ENCODE data around the gene PRDX3.
"Not testable (repeated sequence)": the region's sequence is repeated elsewhere in the genome, so short reads cannot be mapped to it uniquely, and the experiment has no call there.

PRDX3 gene

GRCh38 chr10:119207366-119207666, 28.7 kb upstream of the PRDX3 start, which contains the start of gene GRK5:
GRK5 (plus strand) TSS chr10:119207571; CDS start chr10:119207918, 347 bp downstream.
- DNase-seq: peak; percentile 88 to 99 (median 92)
- intact Hi-C loops (cut with DNase I): loop anchor here (2.0 to 5.0 kb wide), 2 partner anchors 40 to 237 kb away; partner anchors contain the start of gene SFXN4

- DNase-seq: peak; percentile 38 to 94 (median 48)
- intact Hi-C loops (cut with DNase I): loop anchor here (2.0 to 5.0 kb wide), 2 partner anchors 39 to 238 kb away; partner anchors contain the start of gene SFXN4
These were observed 28.2 kb upstream of the PRDX3 start for GRCh38 chr10:119206603-119207365.

DNA sequence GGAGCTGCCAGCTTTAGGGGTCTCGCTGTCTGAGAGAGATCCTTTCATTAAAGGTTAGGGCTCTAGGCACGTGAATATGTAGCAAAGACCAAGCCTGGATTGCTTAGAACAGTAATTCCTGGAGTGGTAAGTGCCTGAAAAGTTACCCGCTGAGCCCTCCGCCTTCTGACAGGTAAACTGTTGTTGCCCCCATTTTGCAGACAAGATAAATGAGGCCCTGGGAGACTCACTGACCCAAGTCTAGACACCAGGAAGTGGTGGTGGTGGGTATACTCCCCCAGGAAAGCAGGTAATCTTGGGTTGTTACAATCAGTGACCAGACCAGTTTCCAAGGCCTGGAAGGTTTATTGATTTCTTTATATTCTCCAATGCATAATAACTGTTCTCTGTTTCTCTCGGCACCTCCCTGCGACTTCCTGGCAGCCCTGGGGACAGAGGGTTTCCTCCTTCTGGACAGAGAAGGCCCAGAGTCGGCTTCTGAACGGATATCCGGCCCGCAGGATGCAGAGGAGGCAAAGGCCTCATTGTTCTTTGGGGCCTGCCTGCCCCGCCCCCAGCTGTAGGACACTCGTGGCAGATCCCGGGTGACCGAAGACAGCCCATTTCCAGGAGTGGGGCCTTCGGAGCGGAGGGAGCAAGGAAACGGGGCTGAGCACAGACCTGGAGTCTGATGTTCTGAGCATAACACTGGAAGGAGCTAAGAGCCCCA, 27.4 kb upstream of the PRDX3 start:
- peak in 8 of 10 donors; percentile 20 to 90 (median 44) for DNase-seq
- intact Hi-C loops (cut with DNase I): loop anchor here (2.0 to 5.0 kb wide), 2 partner anchors 39 to 239 kb away; partner anchors contain the start of gene SFXN4

DNA sequence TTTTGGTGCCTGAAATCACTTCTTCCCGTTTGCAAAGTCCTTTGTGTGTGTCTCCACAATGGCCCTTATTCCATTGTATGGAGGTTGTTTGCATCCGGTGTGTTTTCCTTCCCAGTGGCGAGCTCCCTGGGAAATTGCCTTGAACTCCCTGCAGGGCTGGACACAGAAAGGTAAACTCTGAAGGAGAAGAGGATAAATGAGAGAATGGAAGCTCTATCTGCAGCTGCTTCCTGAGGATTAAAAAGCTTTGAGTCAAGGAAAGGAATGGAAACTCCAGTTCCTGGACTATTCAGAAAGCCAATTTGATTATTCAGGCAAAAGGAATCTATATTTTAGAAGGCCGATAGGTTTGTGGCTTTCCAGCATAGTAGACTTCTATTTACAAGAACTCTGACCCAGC, 24.4 kb upstream of the PRDX3 start:
- intact Hi-C loops (cut with DNase I): no loop called here
- no peak for DNase-seq

DNA sequence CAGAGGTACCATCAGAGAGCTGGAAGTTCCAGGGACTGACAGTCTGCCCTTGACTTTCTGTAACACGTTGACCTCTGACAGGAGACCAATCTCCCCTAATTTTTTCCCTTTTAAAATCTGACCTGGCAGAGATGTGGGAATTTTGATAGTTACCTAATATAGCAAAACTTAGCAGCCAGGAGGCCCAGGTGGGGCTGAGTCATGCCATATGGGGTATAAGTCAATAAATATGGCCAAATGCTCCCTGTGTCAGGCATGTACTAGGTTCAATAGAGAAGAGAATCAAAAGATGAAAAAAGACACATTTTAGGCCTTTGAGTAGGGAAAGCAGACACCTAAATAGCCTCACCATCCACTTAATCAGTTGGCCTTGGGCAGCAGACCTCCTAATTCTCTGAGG, 22.6 kb upstream of the PRDX3 start:
- intact Hi-C loops (cut with DNase I): no loop called here
- no peak for DNase-seq

GRCh38 chr10:119199231-119199992, 20.8 kb upstream of the PRDX3 start:
- DNase-seq: peak in 9 of 10 donors; percentile 40 to 94 (median 64)
- intact Hi-C loops (cut with DNase I): loop anchor here (2.0 kb wide), 2 partner anchors 217 to 245 kb away; no protein-coding TSS in a partner anchor

DNA sequence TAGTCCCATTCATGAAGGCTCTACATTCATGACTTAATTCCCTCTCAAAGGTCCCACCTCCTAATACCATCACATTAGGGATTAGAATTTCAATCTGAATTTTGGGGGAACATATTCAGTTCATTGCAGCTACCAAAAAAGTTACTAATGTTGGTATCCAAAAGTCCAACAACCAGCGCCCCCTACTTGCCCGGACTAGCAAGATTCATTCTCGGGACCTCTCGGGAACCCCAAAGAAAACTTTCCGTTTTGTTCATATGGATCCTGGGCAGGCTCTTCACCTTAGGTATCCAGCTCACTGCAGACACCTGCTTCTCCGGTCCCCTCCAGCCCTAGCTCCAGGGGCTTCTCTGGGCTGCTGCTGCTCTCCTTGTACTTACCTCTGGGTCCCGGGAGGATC, 19.8 kb upstream of the PRDX3 start:
- peak in 2 of 10 donors; percentile 10 to 33 for DNase-seq
- intact Hi-C loops (cut with DNase I): loop anchor here (2.0 kb wide), 2 partner anchors 218 to 246 kb away; no protein-coding TSS in a partner anchor

DNA sequence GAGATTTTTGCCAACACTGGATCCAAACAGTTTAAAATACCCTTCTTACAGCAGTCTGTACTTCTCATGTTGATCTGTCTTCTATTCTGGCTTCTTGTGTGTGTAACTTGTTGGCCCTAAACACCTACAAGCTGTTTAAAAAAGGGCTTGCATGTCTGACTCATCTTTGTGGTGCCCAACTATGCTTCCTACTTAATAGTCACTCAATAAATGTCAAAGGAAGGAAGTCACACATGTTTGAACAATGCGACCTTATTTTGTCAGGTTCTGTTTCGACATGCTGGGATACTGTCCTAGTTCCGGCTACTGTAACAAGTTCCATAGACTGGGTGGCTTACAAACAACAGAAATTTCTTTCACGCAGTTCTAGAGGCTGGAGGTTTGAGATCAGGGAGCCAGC, 19.3 kb upstream of the PRDX3 start:
- intact Hi-C loops (cut with DNase I): loop anchor here (2.0 kb wide), 2 partner anchors 219 to 247 kb away; no protein-coding TSS in a partner anchor
- no peak for DNase-seq

DNA sequence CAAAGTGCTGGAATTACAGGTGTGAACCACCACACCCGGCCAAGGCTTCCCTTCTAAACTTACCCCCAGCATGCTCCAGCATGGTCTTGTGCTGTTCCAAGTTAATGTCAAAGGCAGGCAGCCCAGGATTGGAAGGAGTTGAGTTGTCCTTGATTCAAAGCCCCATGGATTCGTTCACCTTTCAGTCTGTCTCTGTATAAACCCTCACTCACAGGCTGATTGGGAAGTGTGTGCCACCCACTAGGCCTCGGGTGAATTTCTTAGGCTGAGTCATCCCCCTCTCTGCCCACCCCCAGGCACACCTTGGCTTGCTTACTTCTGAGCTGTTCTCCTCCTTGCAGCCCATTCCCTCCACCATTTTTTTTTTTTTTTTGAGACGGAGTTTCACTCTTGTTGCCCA, 13.3 kb upstream of the PRDX3 start:
- intact Hi-C loops (cut with DNase I): no loop called here
- DNase-seq: no peak

DNA sequence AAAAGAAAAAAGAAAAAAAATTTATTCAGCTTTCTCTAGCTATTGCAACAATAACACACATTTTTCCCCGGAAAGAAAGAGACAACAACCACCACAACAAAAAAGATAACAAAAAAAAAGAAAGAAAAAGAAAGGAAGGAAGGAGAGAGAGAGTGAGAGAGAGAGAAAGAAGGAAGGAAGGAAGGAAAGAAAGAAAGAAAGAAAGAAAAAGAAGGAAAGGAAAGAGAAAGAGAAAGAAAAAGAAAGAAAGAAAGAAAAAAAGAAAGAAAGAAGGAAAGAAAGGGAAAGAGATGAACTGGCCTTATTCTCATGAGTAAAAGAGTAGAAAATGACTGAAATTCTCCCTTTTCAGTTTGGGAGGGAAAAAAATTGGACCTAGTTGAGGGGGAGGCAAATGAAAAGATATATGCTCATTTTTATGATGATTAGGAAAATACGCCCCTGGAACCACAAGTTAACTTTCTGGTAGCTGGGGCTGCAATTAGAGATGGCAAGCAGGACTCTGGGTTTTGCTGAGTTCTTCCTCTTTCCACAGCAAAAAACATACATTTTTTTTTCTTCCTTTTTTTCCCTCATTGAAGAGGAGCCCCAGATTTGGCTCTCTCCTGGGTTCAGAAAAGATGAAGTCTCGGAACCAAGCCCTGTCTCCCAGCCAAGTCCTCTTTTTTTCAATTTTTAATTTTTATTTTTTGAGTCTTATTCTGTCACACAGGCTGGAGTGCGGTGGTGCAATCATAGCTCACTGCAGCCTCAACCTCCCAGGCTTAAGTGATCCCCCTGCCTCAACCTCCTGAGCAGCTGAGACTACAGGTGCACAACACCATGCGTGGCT, 12.6 kb upstream of the PRDX3 start:
- no peak for DNase-seq
- intact Hi-C loops (cut with DNase I): no loop called here

- intact Hi-C loops (cut with DNase I): no loop called here
- no peak for DNase-seq
These were observed 11.7 kb upstream of the PRDX3 start for GRCh38 chr10:119190353-119190752.

DNA sequence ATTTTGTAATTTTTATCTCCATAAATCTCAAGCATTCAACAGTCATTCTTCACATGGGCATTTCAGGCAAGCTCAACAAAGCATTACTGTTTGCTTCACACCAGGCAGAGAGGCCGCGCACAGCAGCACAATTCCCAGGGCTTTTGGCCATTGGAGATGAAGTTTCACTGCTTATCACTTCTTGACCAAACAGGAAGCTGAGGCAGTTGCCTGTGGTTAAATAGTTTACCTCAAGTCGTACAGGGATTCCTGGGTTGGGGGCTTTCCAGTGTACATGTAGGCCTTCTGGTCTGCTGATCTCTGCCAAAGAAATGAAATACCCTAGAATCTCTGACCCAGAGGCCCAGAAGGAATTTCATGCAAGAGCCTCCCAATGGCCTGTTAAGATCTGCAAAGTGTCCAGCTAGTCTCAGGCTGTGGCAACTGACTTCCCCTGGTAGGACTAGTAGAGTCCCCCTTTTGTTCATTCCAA, 11.2 kb upstream of the PRDX3 start:
- intact Hi-C loops (cut with DNase I): no loop called here
- DNase-seq: peak in 4 of 10 donors; percentile 25 to 90 (median 43)

DNA sequence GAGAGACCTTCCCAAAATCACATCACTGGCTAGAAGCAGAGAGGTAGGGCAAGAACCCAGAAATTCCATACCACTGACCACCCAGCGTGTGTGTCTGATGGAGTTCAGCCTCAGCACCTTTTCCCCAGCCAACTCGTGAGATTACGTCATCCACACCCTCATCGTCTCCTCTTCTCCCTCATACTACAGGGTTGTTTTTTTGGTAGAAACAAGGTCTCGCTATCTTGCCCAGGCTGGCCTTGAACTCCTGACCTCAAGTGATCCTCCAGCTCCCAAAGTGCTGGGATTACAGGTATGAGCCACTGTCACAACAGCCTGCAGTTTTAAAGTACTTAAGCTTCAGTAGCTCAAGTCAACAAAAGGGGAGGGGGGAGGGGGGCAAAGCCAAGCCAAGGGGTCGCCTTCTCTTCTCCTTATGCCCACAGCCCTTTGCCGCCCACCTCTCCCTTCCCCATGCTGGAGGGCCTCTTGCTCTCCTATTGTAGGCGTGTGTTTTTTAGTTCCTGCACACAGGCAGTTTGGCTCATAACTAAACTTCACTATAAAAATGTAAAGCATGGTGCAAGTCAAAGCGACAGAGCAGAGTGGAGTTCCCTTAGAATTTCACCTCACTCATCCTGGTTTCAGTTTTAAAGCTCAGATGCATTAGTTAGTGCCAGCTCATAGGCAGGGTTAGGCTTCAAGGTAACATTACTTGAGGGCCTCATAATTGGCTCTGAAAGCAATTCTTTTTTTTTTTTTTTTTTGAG, 5.2 kb upstream of the PRDX3 start:
- intact Hi-C loops (cut with DNase I): no loop called here
- no peak for DNase-seq

DNA sequence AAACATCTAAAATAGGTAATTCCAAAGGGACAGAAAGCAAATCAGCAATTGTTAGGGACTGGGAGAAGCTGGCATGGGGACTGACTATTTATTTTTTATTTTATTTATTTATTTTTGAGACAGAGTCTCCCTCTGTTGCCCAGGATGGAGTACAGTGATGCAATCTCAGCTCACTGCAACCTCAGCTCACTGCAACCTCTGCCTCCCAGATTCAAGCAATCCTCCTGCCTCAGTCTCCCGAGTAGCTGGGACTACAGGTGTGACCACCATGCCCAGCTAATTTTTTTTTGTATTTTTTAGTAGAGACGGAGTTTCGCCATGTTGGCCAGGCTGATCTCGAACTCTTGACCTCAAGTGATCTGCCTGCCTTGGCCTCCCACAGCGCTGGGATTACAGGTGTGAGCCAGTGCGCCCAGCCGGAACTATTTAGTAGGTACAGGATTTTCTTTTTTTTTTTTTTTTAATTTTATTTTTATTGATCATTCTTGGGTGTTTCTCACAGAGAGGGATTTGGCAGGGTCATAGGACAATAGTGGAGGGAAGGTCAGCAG, 2.3 kb upstream of the PRDX3 start:
- intact Hi-C loops (cut with DNase I); DNase-seq: not testable (repeated sequence)

- intact Hi-C loops (cut with DNase I): no loop called here
- DNase-seq: no peak
These were observed 772 bp downstream of the PRDX3 start for GRCh38 chr10:119177708-119178371.

- intact Hi-C loops (cut with DNase I): no loop called here
- DNase-seq: no peak
These were observed 2.4 kb downstream of the PRDX3 start for GRCh38 chr10:119176166-119176565.

- DNase-seq: no peak
- intact Hi-C loops (cut with DNase I): no loop called here
These were observed 4.5 kb downstream of the PRDX3 start for GRCh38 chr10:119174109-119174508.

GRCh38 chr10:119167041-119167440, 11.6 kb downstream of the PRDX3 start:
- no peak for DNase-seq
- intact Hi-C loops (cut with DNase I): loop anchor here (5.0 kb wide), 1 partner anchor 40 kb away; the partner anchor contains the start of gene GRK5
